NCI-H748 (cell line): ENCODE measurements around the gene RNF113B.

ENCODE experiments used
- DNase-seq: peaks from one replicate; lab custom pipeline; 2025; ENCODE audit not compliant: unreplicated experiment; lab: John Stamatoyannopoulos, UW

The RNF113B gene

DNA sequence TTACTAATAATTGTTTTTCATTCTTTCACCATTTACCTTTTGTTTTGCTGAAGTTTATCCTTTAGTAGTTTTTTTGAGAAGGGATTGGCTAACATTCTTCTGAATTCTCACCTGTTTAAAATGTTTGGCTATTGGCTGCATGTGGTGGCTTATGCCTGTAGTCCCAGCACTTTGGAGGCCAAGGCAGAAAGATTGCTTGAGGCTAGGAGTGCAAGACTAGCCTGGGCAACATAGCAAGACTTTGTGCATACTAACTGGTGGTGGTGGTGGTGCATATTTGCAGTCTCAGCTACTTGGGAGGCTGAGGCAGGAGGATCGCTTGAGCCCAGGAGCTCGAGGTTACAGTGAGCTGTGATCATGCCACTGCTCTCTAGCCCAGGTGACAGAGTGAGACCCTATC is 27.5 kb upstream of the RNF113B start:
- DNase-seq = no peak

DNA sequence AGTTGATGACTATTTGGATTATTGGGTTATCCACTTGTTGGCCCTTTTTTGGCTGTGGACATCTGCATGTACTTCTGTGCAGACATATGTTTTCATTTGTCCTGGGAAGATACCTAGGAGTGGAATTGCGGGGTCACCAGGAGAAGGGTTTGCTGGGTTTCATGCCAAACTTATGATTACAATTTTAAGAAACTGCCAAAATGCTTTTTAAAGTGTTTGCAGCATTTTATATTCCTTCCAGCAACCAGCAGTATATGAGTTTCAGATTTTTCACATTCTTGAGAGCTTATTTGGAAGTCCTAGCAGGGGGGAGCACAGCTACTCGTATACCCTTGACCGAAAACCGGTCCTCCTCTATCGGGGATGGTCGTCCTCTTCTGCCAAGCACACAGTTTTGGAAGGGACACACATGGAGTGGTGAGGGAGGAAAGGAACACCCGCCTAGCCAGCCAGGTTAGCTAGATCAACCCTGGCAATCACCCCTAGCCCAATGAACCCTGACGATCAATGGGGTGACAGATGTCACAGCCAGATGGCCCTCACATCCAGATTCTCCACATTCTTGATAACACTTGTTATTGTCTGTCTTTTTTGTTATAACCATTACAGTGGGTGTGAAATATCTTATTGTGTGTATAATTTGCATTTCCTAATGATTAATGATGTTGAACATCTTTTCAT is 26.7 kb upstream of the RNF113B start:
- no peak for DNase-seq

DNA sequence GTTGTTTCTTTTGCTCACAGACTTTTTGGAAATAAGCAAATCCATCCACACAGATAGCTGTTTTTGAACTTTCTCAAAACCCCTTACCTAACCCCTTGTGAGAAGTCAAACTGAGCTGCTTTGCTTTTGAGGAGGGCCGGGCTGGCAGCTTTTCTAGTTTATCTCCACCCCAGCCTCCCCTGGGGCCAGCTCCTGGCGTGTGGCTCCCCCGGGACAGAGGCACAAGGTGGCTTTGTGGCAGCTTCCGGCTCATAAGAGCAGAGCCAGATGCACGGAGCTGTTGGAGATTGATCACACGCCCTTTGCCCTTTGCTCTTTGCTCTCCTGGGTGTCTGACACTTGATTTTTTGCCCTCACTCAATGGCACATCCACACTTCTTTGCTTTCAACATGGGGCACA is 24.9 kb upstream of the RNF113B start:
- DNase-seq = no peak

DNA sequence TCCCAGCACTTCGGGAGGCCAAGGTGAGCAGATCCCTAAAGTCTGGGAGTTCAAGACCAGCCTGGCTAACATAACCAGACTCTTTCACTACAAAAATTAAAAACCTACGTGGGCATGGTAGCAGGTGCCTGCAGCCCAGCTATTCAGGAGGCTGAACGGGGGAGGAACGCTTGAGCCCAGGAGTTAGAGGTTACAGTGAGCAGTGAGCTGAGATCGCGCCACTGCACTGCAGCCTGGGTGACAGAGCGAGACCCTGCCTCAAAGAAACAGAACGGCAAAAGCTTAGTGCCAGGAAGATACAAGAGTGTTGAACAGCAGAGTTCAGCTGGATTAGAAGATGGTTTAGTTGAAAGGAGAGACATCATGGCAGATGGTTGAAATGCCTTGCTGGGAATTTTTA is 24.1 kb upstream of the RNF113B start:
- no peak for DNase-seq

DNA sequence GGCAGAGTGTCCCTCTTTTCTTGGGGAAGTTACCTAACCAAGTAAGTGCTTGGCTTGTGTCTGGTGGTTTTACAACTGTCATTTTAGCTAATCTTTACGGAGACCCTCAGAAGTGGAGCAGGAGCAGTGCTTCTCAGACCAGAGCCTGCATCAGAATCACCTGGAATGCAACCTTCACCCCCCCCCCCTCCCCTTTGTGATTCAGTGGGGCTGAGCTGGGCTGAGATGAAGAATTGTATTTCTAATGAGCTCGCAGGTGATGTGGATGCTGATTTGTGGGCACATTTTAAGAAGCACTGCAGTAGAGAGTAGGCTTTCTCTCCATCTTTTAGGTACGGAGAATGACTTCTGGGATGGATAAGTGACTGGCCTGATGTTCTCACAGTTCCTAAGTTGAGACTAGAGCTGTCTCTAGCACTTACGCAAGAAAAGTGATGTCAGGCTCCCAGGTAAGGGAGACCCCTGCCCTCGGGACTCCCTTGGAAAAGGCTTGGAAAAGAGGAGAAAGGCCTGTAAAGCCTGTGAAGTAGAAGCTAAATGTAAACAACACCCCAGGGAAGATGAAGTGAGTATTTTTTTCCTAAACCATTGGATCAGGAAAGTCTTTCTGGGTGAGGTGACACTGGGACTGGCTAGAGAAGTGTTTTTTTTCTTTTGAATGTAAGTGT is 23.3 kb upstream of the RNF113B start:
- DNase-seq = no peak

DNA sequence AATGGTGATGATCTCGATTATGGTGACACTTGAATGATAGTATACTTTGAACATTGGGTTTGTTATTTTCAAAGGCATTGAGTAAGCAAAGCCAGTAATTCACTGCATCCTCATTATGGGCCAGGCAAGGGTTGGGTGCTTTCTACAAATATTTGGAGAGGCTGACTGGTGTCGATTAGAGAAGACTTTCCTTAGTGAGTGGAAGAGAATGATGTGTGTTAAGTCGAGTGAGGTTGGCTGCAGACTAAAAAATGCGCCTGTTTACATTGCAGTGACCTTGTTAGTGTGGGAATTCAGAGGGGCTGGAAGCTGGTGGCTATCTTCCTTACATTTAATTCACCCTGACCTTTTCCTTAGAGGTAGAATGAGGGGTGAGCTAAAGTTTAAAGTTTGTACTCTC is 22.4 kb upstream of the RNF113B start:
- peak; percentile 94 for DNase-seq

DNA sequence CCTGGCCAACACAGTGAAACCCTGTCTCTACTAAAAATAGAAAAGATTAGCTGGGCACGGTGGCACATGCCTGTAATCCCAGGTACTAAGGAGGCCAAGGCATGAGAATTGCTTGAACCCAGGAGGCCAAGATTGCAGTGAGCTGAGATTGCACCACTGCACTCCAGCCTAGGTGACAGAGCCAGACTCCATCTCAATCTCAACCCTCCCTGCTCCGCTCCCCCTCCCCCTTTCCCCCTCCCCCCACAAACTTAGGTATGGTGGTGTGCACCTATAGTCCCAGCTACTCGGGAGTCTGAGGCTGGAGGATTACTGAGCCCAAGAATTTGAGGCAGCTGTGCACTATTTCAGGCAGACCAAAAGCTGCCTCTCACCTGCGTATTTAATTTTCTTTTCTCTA is 21.6 kb upstream of the RNF113B start:
- DNase-seq = no peak

DNA sequence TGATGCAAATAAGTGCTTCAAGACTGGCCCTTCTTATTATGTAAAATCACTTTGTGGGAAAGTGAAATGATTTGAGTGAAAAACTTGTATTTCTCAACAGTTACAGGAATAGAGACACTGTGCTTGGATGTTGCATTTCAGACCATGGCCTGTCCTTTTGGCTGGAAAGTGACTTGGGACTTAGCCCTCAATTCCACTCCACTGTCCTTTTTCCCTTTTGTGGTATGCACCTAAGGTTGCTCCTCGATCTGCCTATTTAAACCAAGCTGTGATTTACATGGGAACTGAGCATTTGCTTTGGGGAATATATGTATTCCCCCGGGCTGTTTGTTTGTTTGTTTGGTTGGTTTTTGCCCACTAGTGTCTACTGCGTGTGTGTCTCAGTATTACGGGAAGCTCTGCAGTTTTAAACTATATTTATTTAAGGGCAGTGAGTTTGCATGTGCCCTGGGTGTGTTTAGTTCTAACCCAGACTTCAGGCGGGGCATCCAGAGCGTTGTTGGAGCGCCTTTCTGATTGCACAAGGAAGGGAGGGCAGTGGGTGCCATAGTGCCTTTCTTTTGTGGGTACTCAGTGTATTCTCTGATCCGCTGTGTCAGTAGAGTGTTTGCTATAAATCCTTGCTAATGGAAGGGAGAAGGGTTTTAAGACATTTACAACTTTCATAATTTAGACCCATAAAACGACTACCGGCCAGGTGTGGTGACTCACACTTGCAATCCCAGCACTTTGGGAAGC is 18.2 kb upstream of the RNF113B start:
- DNase-seq = peak; percentile 47

DNA sequence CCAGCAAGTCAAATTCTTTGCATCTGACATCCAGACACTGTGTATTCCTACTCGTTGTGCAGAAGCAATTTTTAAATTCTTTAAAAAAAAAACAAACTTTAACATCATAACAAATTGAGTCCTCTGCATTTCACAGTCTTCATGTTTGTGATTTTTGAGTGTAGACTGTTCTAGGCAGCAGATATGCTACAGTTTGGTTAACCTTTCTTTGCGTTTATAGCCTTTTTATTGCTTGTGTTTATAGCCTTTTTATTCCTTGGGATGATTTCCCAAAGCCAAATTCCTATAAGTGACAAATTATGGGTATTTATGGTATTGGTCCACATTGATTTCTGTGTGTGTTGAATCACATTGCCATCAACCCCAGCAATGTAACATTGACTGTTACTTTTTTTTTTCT is 14.9 kb upstream of the RNF113B start:
- no peak for DNase-seq

DNA sequence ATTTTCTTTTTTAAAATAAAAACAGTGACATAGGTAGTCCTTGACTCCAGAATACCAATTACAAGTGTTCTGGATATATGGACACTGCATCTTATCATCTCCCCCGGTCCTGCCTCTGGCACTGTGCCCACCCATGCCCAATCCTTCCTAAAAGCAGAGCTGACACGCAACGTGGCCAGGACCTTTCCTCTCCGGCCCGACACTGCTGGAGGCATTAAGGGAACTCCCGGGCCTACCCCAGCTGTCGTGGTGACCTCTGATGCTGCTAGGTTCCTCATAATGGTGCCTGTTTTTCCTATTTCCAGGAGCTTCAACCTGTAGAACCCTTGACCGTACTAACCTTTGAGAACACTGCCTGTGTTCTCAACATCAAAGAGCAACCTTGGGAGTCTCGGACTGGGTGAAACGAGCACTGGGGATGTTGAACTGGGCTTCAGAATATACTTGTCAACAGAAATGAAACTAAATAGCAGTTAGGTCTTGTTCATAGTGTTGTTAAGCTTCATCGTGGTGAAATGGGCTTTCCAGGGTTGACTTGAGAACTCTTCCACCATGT is 13.9 kb upstream of the RNF113B start:
- DNase-seq = no peak

DNA sequence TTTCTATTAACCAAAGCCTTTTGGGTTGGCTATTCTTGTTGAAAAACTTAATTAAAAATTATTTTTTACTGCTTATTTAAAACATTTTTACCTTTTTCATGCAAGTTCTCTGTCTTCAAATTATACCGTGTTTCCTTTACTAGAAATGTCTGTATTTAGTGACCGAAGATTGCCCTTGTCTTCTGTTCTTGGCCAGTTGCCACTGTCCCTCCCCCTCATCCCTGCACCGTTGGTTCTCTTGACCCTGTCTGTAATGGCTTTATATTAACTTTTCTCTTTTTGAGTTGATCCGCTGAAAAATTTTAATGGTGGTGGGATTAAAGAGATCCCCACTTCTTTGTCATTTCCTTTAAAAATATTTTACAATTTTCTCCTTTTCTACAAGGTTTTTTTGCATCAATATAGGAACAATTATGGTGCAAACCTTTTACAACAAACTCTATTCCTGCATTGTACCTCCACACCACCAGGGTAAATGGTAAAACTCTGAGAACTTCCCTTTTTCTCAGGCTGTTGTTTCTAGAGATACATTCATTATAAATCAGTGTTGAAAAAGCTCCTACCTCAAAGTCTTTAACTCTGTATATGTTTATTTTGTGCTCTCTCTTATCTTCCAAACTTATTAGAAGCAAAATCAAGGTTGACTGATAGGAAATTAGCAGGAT is 12.9 kb upstream of the RNF113B start:
- DNase-seq = no peak

DNA sequence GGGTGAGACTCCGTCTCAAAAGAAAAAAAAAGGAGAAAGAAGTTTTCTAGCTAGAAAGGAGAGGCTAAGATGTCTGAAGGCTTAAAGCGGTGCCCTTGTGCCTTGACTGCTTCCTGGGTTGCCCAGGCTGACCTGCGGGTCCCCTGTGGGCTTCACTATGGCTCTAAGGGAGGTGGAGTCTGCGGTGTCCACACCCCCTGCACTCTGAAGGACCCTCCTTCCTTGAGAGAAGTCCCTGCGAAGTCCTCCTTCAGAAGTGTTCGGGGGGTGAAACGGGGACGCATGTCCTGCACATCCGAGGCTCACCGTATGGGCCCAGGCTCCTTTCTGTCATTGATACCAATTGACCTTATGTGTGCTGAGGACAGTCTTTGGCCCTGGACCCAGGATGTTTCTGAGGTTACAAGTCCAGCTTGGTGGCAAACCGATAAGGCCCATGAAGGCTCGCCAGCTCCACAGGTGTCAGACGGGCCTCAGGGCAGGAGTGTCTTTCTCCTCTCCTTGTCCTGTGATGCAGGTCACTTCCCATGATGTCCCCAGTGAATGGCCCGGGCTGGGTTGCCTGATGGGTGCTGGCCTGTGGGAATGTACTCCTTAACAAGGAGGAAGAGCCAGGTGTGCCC is 11.6 kb upstream of the RNF113B start:
- DNase-seq = no peak

DNA sequence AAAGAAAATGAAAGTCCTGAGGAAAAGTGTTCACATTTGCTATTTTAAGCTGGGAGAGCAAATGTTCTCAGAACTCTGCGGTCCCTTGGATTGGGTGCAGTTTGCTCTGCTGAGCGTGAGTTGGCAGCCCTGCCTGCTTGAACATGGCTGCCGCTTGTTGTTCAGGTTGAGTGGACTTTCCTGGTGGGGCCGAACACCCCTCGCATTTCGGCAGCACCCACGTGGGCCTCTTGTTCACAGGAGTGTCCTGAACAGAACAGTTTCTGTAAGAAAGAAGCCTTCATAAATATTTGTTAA is 10.8 kb upstream of the RNF113B start:
- DNase-seq = no peak

DNA sequence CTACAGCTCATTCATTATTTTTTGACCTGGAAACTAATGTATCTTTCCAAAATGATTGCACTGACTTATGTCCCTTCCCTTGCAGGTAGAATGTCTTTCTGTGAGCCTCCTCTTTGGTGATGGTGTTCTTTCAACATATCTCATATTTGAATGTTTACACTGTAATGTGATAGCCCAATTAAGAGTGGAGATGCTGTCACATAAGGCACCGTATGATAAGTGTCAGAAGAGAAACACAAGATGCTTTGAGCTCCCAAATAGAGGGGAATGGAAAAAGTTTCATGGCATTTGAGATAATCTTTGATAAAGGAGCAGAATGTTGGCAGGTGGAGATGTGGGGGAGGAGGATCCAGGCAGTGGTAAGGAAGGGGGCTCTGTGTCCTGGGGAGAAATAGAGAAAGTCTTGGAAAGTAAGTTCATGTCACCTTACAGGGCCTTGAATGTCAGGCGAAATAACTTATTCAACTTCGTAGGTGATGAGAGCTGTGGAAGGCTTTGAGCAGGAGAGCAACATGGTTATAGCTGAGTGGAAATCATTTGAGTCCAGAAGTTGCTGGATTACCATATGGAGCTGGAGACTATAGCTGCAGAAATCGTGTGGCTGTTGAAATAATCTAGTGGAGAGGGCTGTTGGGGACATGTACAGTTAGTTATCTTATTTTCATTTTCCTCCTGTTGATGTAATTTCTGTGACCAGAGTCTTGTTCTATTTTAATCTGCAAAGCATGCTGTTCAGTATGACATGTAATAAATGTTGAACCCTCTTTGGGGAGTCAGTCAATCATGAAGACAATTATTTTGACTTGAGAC is 10.3 kb upstream of the RNF113B start:
- peak; percentile 56 for DNase-seq

DNA sequence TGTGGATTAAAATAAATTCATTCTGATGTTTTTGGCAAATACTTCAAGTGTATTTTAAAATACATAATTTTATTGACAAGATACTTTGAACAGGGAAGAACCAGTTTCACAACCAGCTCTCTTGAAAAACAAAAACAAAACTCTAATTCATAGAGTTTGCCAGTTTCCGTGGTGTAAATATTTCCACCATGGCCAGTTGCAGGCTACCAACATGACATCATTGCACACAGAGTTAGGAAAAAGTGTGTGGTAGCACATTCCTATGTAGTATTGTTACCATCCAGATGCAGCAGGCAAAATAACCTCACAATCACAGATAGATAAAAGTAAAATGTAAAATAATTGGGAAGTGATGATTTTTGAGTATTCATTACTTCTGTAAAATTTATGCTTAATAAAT is 7.7 kb upstream of the RNF113B start:
- no peak for DNase-seq

DNA sequence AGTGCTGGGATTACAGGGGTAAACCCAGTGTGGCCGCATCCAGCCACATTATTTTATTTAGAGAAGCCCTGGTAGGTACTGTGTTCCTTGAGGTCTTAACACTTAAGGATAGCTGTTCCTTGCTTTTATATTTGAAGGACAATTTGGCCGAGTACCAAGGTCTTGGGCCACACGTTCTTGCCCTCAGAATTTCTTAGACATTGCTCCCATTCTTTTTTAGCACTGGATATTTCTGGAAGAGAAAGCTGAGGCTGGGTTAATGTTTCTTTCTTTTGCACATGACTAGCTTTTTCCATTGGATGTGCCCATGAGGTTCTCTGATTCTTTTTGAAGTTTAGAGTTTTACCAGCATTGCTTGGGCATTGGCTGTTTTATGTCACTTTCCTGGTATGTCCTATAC is 5.5 kb upstream of the RNF113B start:
- DNase-seq = no peak

DNA sequence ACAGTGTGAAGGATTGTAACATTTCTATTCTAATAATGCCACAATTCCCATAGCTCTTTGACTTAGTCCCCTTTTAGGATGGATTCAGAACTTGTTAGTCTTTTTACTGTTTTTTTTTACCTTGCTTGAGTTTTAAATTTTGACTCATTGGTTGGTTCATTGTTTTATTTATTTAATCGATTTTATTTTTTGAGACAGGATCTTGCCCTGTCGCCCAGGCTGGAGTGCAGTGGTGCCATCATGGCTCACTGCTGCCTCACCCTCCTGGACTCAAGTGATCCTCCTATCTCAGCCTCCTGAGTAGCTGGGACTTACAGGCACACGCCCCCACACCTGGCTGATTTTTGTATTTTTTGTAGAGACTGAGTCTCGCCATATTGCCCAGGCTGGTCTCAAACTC is 5.1 kb upstream of the RNF113B start:
- DNase-seq = no peak

DNA sequence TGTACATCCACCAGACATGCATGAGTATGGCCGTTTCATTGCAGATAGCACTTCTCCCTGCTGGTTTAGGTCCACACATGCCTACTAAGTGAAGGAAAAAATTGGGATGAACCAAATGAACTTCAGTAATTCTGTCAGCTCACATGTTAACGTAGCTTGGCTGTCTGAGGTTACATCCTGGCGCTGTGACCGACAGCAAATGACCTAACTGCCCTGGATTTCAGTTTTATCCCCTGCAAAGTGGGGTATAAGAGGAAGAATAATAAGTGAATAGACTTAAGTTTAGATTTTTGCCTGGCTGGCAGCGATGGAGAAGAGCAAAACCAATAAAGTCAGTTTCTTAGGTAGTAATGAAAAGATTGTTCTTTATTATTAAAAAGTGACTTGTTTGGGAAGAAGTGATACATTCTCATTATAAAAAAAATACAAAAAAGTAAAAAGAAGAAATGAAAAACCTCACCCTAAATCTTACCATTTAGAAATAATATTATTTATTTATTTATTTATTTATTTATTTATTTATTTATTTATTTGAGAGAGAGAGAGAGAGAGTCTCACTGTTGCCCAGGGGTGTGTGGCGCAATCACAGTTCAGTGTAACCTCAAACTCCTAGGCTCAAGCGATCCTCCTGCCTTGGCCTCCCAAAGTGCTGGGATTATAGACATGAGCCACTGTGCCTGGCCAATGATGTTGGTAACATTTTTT is 4.2 kb upstream of the RNF113B start:
- DNase-seq = no peak

DNA sequence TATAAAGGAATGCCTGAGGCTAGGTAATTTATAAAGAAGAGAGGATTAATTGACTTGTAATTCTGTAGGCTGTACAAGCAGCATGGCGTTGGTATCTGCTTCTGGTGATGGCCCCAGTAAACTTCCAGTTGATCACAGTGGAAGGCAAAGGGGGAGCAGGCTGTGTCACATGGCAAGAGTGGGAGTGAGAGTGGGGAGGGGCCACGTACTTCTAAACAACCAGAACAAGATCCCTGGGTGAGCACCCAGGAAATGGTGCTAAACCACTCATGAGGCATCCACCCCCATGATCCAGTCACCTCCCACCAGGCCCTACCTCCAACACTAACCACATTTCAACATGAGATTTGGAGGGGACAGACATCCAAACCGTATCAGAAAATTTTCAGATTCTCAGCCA is 3.0 kb upstream of the RNF113B start:
- no peak for DNase-seq

DNA sequence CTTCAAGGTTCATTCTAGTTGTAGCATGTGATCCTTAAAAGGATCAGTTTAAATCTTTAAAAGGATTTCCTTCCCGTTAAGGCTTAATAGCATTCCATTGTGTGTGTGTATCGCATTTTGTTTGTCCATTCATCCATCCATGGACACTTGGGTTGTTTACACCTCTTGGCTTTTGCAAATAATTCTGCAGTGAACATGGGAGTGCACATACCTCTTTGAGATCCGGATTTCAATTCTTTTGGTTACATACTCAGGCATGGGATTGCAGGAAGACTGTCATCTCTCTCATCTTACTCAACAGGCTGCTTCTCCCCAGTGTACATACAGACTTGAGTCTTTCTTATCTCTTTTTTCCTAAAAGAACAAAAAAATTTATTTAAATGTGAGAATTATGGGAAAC is 1.2 kb downstream of the RNF113B start:
- no peak for DNase-seq
